ENCODE results near the gene GHR.

GHR gene

GRCh38 chr5:42579320-42579719 is 156.1 kb downstream of the GHR start:
- Histone ChIP-seq H3K36me3 (ENCODE audit: insufficient read depth, insufficient read length, low read length) (no peaks in the 10 kb centered on the region), H3K4me1 (ENCODE audit: insufficient read depth, insufficient read length) (no peaks in the 10 kb centered on the region), H3K27me3 (ENCODE audit: insufficient read depth, insufficient read length) (no peaks in the 10 kb centered on the region), H3K9ac (ENCODE audit: insufficient read length, low read depth) (no peak overlapping the region), H3K4me3 (ENCODE audit: insufficient read length, low read depth) (no peak overlapping the region), H3K9me3 (ENCODE audit: insufficient read depth, low read length) (no peaks in the 10 kb centered on the region)
- TF ChIP-seq YY1 (IDR thresholded peaks at IDR 0.05; ENCODE audit: insufficient read depth, insufficient read length): no peak
- no peak for TF ChIP-seq SUZ12 (IDR thresholded peaks at IDR 0.05; ENCODE audit: extremely low read depth, insufficient read depth, insufficient read length)
- no peak for TF ChIP-seq ZNF274 (IDR thresholded peaks at IDR 0.05; ENCODE audit: low read depth, low read length)
- no peak for DNase-seq (ENCODE audit: low read depth, low spot score)

GRCh38 chr5:42581845-42582244 is 158.6 kb downstream of the GHR start:
- Histone ChIP-seq H3K36me3 (ENCODE audit: insufficient read depth, insufficient read length, low read length) (no peaks in the 10 kb centered on the region), H3K4me3 (ENCODE audit: insufficient read length, low read depth) (no peak overlapping the region), H3K9ac (ENCODE audit: insufficient read length, low read depth) (no peak overlapping the region), H3K4me1 (ENCODE audit: insufficient read depth, insufficient read length) (no peaks in the 10 kb centered on the region), H3K27me3 (ENCODE audit: insufficient read depth, insufficient read length) (no peaks in the 10 kb centered on the region), H3K9me3 (ENCODE audit: insufficient read depth, low read length) (no peaks in the 10 kb centered on the region)
- TF ChIP-seq ZNF274 (IDR thresholded peaks at IDR 0.05; ENCODE audit: low read depth, low read length) (no peak), YY1 (IDR thresholded peaks at IDR 0.05; ENCODE audit: insufficient read depth, insufficient read length) (no peak), SUZ12 (IDR thresholded peaks at IDR 0.05; ENCODE audit: extremely low read depth, insufficient read depth, insufficient read length) (no peak)
- no peak for DNase-seq (ENCODE audit: low read depth, low spot score)

GRCh38 chr5:42582723-42583122 is 159.5 kb downstream of the GHR start:
- TF ChIP-seq SUZ12 (IDR thresholded peaks at IDR 0.05; ENCODE audit: extremely low read depth, insufficient read depth, insufficient read length) (no peak), YY1 (IDR thresholded peaks at IDR 0.05; ENCODE audit: insufficient read depth, insufficient read length) (no peak), ZNF274 (IDR thresholded peaks at IDR 0.05; ENCODE audit: low read depth, low read length) (no peak)
- Histone ChIP-seq H3K4me1 (ENCODE audit: insufficient read depth, insufficient read length) (no peaks in the 10 kb centered on the region), H3K36me3 (ENCODE audit: insufficient read depth, insufficient read length, low read length) (no peaks in the 10 kb centered on the region), H3K4me3 (ENCODE audit: insufficient read length, low read depth) (no peak overlapping the region), H3K27me3 (ENCODE audit: insufficient read depth, insufficient read length) (no peaks in the 10 kb centered on the region), H3K9ac (ENCODE audit: insufficient read length, low read depth) (no peak overlapping the region), H3K9me3 (ENCODE audit: insufficient read depth, low read length) (no peaks in the 10 kb centered on the region)
- DNase-seq (ENCODE audit: low read depth, low spot score): no peak

GRCh38 chr5:42583322-42583721 is 160.1 kb downstream of the GHR start:
- H3K9me3 ChIP-seq (ENCODE audit: insufficient read depth, low read length): no peaks in the 10 kb centered on the region
- no peaks in the 10 kb centered on the region for H3K27me3 ChIP-seq (ENCODE audit: insufficient read depth, insufficient read length)
- DNase-seq (ENCODE audit: low read depth, low spot score): peak; percentile 25
- TF ChIP-seq ZNF274 (IDR thresholded peaks at IDR 0.05; ENCODE audit: low read depth, low read length) (no peak), YY1 (IDR thresholded peaks at IDR 0.05; ENCODE audit: insufficient read depth, insufficient read length) (no peak), SUZ12 (IDR thresholded peaks at IDR 0.05; ENCODE audit: extremely low read depth, insufficient read depth, insufficient read length) (no peak)
- H3K4me1 ChIP-seq (ENCODE audit: insufficient read depth, insufficient read length): no peaks in the 10 kb centered on the region
- H3K9ac ChIP-seq (ENCODE audit: insufficient read length, low read depth): no peak overlapping the region
- H3K36me3 ChIP-seq (ENCODE audit: insufficient read depth, insufficient read length, low read length): no peaks in the 10 kb centered on the region
- H3K4me3 ChIP-seq (ENCODE audit: insufficient read length, low read depth): no peak overlapping the region

GRCh38 chr5:42586625-42587024 is 163.4 kb downstream of the GHR start:
- DNase-seq (ENCODE audit: low read depth, low spot score): no peak
- H3K4me1 ChIP-seq (ENCODE audit: insufficient read depth, insufficient read length): no peaks in the 10 kb centered on the region
- no peaks in the 10 kb centered on the region for H3K9me3 ChIP-seq (ENCODE audit: insufficient read depth, low read length)
- TF ChIP-seq ZNF274 (IDR thresholded peaks at IDR 0.05; ENCODE audit: low read depth, low read length) (no peak), SUZ12 (IDR thresholded peaks at IDR 0.05; ENCODE audit: extremely low read depth, insufficient read depth, insufficient read length) (no peak), YY1 (IDR thresholded peaks at IDR 0.05; ENCODE audit: insufficient read depth, insufficient read length) (no peak)
- H3K36me3 ChIP-seq (ENCODE audit: insufficient read depth, insufficient read length, low read length): no peaks in the 10 kb centered on the region
- no peak overlapping the region for H3K9ac ChIP-seq (ENCODE audit: insufficient read length, low read depth)
- no peaks in the 10 kb centered on the region for H3K27me3 ChIP-seq (ENCODE audit: insufficient read depth, insufficient read length)
- no peak overlapping the region for H3K4me3 ChIP-seq (ENCODE audit: insufficient read length, low read depth)

GRCh38 chr5:42587096-42587723 is 164.0 kb downstream of the GHR start:
- DNase-seq (ENCODE audit: low read depth, low spot score): no peak
- TF ChIP-seq YY1 (IDR thresholded peaks at IDR 0.05; ENCODE audit: insufficient read depth, insufficient read length) (no peak), SUZ12 (IDR thresholded peaks at IDR 0.05; ENCODE audit: extremely low read depth, insufficient read depth, insufficient read length) (no peak), ZNF274 (IDR thresholded peaks at IDR 0.05; ENCODE audit: low read depth, low read length) (no peak)
- Histone ChIP-seq H3K4me3 (ENCODE audit: insufficient read length, low read depth) (no peak overlapping the region), H3K36me3 (ENCODE audit: insufficient read depth, insufficient read length, low read length) (no peaks in the 10 kb centered on the region), H3K4me1 (ENCODE audit: insufficient read depth, insufficient read length) (no peaks in the 10 kb centered on the region), H3K27me3 (ENCODE audit: insufficient read depth, insufficient read length) (no peaks in the 10 kb centered on the region), H3K9ac (ENCODE audit: insufficient read length, low read depth) (no peak overlapping the region), H3K9me3 (ENCODE audit: insufficient read depth, low read length) (no peaks in the 10 kb centered on the region)

- no peak for DNase-seq (ENCODE audit: low read depth, low spot score)
- no peak overlapping the region for H3K4me3 ChIP-seq (ENCODE audit: insufficient read length, low read depth)
- TF ChIP-seq SUZ12 (IDR thresholded peaks at IDR 0.05; ENCODE audit: extremely low read depth, insufficient read depth, insufficient read length) (no peak), ZNF274 (IDR thresholded peaks at IDR 0.05; ENCODE audit: low read depth, low read length) (no peak), YY1 (IDR thresholded peaks at IDR 0.05; ENCODE audit: insufficient read depth, insufficient read length) (no peak)
Observed at GRCh38 chr5:42590566-42590965, 167.3 kb downstream of the GHR start.

More at GRCh38 chr5:42590566-42590965, 167.3 kb downstream of the GHR start:
- Histone ChIP-seq H3K27me3 (ENCODE audit: insufficient read depth, insufficient read length) (no peaks in the 10 kb centered on the region), H3K36me3 (ENCODE audit: insufficient read depth, insufficient read length, low read length) (no peaks in the 10 kb centered on the region), H3K9me3 (ENCODE audit: insufficient read depth, low read length) (no peaks in the 10 kb centered on the region), H3K4me1 (ENCODE audit: insufficient read depth, insufficient read length) (no peaks in the 10 kb centered on the region), H3K9ac (ENCODE audit: insufficient read length, low read depth) (no peak overlapping the region)

All from NT2/D1 (cell line).